ENCODE results near the gene PDLIM1.

GRCh38 chr10:95282107-95282506, 8.7 kb downstream of the PDLIM1 start:
- TF ChIP-seq CTCF (IDR thresholded peaks at IDR 0.05; ENCODE audit: insufficient read depth, low read length, poor library complexity, severe bottlenecking) (no peak), EZH2phosphoT487 (conservative IDR thresholded peaks at IDR 0.05; ENCODE audit: low read length) (no peak)
